ENCODE data around the gene NCKAP5.

The NCKAP5 gene

DNA sequence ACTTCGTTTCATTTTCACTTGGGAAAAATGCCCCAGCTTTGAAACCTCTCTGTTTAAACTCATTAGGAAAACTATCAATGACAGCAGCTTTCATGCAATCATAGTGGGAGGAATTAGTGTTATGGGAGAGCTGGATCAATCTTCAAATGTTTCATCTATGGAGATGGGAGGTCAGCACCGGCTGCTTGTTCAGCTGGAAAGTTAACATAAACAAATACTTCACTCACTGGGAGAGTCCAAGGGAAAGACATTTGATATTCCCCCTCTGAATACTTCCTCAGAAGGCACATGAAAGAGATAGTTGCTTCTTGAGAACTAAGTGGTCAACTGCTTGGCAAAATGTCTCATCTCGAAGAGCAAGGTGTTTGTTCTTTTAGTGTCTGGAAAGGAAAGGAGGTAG, 905.5 kb downstream of the NCKAP5 start:
- DNase-seq (ENCODE audit: low spot score): no peak

DNA sequence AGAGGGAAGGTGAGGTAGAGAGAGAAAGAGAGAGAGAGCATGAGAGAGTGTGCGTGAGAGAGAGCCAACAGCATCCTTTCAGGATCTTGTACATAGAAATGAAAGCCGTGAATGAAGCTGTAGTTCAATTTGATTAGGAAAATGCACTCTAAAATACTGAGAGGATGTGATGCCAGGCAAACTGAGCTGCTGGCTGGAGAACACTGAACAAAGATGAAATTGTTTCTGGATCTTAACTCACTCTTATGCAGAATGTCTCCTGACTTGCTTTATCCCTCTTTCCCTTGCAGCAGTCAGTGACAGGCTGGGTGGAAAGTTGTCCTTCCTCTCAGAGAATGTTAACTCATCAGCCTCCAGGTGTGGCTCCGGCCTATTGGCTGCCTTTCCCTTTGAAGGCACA, 908.9 kb downstream of the NCKAP5 start:
- no peak for DNase-seq (ENCODE audit: low spot score)

DNA sequence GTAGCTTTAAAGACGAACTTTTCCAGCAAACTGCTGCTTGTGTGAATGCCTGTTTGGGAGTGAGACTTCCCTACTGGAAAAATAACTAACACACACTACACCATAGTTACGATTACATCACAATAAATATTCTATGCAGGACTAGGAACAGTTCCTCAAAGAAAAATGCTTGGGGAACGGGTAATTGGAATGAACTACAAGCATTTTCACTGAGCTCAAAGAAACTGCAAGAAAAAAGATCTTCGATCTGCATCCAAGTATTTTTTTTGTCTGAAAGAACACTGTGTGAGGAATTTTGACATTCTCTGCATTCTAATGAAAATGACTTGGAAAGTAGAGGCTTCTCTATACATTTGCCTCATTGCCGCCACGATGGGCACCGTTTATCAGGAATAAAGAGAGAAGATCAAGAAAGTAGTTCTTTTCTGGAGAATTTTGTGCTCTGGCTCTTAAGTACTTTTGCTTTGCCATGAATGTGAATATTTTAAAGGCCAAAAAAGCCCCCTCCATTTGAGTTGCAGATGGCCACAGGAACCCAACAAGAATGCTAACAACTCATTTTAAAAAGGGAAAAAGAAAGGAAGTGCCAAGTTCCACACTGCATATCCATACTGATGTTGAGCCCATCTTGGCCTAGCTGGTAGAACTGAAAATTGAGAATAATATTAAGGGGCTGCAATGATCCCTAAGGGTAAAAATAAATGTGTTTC, 911.8 kb downstream of the NCKAP5 start:
- DNase-seq (ENCODE audit: low spot score): no peak

DNA sequence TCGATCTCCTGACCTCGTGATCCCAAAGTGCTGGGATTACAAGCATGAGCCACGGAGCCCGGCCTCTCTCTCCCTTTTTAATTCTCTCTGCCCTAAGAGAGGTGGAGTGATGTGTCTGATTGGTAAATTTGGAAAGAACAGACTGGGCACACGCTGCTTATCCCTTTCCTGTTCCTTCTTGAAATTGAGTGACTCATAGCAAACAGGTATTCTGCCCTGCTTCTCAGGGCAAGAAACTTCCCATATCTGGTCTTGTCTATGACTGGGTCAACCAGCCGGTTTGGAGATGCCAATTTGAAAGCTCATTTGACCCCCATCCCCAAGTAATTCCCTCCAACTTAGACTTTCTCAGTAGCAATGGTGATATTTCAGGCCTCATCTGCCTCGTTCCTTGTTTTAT, 913.3 kb downstream of the NCKAP5 start:
- no peak for DNase-seq (ENCODE audit: low spot score)

DNA sequence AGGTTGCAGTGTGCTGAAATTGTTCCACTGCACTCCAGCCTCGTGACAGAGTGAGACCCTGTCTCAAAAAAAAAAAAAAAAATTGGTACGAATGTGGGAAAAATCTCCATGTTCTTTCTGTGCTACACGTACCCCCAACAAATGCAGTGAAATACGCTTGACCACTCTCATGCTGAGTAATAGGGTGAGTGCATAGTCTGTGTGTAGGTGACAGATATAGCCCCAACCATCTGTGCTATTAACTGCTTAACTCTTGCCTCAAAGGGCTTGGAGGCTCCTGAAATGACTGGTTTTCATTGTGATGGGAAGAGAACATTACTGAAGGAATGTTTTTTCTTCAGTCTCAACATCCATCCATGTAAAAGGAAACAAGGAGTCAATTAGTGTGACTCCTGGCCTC, 913.9 kb downstream of the NCKAP5 start:
- no peak for DNase-seq (ENCODE audit: low spot score)

DNA sequence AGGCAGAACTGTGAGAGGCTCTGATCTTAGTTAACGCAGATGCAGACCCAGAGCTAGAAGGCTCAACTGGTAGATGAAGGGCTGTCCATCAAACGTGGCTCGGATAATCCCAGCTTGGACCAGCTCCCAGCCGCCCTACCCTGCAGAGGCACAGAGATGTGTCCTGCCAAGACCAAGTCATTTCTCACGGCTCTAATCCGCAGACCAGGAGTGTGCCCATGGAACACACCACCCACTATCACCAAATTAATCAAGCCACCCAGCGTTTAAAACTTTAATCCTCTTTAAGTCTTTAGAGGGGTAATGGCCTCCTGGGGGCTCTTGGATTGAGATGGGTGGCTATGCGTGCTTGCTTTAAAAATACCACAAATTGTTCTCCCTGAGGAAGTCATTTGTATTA, 915.8 kb downstream of the NCKAP5 start:
- no peak for DNase-seq (ENCODE audit: low spot score)

DNA sequence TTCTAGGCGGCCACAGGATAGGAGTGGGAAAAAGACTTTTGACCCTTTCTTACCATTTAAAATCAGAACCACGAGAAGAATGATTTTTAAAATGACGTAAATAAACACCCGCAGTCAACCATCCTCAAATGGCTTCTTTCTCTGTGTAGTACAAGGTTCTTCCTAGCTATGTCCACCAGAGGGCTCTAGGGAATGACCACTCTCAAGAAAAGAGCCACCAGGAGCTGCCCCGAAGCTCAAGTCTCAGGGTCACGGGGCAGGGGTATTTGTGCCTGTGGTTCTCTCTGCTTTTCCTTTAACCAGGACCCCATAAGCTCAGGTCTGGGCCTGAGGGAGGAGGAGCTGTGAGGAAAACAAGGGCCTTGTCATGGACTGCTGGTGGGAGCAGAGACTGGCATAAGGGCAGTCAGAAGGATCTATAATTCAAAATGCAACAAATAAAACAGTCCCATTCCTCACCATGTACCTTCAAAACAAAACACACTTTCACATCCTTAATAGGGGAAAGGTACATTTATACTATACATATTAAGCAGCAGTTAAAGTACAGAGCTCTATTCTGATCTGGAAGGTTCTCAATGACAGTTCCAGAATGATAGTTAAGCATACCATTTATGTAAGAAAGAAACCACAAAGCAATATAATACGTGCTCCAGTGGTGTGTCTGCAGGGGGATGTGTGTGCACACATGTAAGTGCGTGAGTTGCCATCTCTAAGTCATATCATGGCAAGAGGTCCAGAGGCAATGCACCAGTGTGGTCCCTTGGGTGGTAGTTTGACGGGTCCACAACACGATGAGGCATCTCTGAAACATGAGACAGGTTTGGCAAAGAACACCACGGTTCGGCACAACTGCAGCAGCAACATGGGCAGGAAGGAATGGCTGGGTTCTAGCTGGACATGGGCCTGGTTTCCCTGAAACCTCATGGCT, 916.9 kb downstream of the NCKAP5 start:
- no peak for DNase-seq (ENCODE audit: low spot score)

DNA sequence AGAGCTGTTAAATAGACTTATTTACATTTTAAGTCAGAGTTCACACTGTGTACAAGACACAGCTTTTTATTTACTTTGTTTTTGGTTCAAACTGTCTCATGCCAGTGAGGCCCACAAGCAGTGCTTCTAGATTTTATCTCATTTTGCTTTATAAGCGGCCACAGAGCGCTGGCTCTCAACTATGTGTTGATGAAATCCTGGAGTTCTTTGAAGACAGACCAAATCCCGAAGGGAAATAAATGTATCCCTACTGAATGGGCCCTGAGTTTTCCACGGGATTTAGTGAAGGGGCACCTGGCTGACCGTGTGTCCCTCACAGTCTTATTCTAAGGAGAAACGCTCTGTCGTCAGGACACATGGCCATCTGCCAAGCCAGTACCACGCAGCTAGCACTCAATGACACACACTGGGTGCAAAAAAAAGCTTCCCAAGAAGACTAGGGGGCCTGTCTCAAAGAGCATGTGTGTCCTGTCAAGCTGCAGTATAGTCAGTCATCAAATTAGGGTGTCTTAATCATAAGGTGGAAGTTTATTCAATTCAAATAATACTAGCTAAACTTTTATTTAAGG, 921.6 kb downstream of the NCKAP5 start:
- no peak for DNase-seq (ENCODE audit: low spot score)

DNA sequence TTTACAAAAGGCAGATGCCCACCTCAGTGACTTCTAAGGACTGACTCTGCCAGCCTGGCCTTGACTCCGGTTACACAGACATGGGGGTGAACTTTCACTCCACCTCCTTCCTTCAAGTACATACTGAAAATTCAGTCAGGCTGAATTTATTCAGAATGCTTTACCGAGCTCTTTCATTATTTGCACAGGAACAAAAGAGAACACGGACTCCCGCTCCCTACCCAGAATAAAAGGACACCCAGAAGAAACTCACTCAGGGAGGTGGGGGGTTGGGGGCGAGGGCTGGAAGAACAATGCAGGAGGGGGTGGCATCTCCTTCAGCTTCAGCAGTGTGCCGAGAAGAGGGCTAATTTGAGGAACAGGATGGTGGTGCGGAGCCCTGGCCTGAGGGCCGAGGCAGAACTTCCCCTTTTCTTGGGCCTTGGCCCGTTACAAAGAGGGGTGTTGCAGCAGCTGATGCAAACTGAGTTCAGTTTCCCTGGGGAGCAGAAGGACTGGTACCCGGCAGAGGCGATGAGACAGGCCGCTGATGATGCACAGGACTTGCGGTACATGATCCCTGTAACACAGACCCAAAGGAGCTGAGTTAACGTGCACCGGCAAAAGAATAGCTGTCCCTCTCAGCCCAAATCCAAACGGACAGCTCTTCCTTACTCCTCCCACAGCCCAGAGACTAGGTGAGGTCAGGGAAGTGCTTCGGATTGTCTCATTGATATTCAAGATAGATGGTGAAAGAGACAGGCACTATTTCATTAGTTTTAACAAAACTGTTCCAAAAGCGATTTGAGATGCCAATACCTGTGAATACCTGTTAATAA, 922.3 kb downstream of the NCKAP5 start:
- no peak for DNase-seq (ENCODE audit: low spot score)

DNA sequence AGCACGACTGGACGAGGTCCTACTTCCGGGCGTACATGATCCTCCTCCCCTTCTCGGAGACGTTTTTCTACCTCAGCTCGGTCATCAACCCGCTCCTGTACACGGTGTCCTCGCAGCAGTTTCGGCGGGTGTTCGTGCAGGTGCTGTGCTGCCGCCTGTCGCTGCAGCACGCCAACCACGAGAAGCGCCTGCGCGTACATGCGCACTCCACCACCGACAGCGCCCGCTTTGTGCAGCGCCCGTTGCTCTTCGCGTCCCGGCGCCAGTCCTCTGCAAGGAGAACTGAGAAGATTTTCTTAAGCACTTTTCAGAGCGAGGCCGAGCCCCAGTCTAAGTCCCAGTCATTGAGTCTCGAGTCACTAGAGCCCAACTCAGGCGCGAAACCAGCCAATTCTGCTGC, 923.1 kb downstream of the NCKAP5 start:
- no peak for DNase-seq (ENCODE audit: low spot score)

DNA sequence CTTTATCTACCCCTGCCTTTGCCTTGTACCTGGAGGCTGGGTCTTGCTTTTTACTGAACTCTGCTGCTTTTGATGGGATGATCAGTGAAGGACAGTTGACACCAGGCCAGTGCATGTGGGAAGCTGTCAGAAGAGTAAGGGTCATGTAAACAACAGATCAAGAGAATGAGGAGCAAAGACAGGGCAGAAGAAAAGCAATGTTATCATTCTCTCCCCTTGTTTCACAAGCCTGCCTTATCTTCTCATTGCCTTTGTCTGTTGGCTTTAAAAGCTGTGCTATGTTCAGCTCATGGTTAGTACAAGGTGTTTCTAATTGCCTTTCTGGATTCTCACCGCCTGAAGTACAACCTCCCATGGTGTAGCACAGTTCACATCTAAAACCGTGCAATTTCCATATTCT, 925.8 kb downstream of the NCKAP5 start:
- no peak for DNase-seq (ENCODE audit: low spot score)

DNA sequence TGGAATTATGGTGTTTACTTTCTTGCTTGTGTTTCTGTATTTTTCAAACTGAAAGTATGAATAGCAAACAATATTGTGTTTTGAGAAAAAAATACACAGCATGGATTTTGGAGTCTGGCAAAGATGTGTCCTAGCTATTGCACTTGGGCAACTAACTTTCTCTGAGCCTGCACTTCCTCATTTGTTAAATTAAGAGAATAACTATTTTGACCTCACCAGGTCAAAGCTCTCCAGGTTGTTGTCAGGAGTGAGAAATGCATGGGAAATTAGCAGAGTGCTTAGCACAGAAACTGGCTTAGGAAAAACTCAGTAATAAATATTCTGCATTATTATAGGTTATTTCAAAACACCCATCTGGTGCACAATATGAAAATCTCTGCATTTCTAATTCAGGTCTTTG, 926.4 kb downstream of the NCKAP5 start:
- no peak for DNase-seq (ENCODE audit: low spot score)

DNA sequence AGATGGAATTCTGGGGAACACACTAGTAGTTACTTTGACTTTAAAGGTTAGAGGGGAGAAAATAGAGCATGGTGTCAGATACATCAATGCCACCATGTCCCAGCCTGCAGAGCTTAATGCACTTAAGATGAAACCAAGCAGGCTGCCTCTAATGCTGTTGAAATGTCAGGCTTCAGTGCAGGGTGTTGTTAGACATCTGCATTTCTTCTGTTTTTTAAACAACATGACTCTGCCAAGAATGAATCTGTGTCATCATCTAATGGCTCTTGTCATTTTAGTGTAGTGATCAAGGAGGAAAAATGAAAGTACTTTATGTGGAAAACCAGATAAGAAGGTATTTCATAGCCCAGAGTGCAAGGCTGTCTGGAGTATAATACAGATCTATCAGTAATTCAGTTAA, 928.1 kb downstream of the NCKAP5 start:
- DNase-seq (ENCODE audit: low spot score): no peak

DNA sequence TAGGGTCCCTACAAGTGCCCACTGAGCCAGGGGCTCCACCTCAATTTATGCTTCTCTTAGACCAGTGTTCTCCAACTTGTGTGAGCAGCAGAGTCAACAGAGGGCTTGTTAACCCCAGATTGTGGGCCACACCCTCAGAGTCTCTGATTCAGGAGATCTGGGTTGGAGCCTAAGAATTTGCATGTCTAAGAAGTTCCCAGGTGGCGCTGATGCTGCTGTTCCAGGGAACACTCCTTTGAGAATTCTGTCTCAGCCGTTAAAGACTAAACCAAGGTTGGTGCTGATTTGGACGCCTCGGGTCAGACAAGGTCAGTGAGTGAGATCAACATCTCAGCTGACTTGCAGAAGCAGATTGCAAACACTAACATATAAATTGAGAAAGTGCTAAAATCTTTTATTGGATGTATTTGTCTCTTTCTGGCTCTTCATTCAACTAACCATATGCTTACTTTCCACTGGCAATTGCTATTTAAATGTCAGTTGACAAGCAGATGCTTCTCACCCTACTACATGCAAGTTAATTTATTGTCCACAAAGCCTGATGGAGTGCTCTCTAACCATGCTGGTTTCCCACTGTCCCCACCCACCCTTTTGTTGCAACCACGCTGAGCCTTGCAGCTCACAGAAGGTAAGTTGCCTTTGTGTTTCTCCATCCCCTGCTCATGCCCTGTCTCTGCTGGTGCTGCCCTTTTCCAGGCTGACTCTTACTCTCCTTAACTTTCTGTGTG, 929.8 kb downstream of the NCKAP5 start:
- DNase-seq (ENCODE audit: low spot score): no peak

DNA sequence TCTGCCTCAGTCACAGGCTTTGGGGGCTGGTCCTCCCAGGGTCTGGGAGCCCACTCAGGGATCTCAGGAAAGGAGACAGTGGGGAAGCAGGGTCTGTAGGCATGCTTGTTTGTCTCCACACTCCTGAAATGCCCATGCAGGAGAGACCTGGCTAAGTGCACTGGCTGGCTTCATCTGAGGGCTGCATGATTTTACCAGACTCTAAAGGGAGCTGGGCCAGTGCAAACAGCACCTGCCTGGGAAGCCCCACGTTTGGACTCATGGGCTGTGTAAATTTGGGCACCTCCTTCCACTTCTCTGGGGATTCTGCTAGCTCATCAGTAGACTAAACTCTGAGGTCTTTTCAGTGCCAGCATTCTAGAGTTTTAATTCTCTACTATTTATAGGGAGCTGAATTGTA, 931.9 kb downstream of the NCKAP5 start:
- no peak for DNase-seq (ENCODE audit: low spot score)

DNA sequence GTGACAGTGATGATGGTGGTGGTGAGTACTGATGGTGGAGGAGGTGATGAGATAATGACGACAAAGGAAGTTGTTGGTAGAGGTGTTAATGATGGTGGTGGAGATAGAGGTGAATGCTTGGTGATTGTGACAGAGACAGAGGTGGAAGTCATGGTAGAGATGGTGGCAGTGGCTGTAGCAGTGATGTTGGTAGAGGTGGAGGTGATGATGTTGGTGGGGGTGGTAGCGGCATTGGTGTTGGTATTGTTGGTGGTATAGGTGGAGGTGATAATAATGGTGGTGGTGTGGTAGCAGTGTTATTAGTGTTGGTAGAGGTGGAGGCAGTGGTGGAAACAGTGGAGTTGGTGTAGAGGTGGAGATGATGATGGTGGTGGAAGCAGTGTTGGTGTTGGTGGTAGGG, 934.6 kb downstream of the NCKAP5 start:
- no peak for DNase-seq (ENCODE audit: low spot score)

DNA sequence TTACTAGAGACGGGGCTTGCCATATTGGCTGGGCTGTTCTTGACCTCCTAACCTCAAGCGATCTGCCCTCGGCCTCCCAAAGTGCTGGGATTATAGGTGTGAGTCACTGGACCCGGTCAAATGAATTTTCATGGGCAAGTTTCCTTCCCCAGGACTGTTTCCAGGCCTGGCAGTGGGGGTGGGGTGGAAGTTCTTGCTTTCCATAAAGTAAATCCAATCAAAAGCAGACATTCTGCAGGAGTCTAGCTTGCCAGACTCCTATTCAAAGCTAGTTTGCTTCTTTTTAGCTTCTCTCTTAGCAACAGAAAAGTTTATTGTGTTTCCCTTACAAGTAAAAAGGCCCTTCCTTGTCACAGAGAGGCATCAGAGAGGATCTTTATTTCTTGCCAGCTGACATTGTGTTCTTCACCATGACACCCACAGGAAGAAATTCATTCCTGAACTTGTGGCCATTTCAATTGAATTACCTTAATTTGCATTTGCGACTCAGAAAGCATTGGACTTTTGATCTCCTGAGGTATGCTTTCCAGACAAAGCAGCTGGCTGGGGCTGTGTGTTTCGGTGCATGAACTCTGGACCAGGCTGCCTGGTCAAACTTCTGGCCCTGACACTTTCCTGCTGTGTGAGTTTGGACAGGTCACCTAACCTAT, 936.1 kb downstream of the NCKAP5 start:
- DNase-seq (ENCODE audit: low spot score): no peak

DNA sequence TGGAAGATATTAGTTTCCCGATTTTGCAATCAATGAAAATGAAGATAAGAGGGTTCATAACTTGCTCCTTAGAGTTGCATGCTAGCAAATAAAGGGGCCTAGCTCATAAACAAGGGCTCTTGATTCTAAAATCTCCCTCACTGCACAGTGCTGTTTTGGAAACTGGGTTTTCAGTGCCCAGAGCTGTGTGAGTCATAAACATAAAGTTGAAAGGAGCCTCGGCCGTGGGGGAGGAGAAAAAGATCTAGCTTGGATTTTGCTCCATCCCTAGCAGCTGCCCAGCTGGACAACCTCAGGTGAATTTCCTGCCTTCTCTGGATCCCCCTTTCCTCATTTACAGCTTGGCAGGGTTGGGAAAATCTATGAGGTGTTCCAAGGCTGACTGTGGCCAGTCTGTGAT, 940.7 kb downstream of the NCKAP5 start:
- DNase-seq (ENCODE audit: low spot score): no peak

DNA sequence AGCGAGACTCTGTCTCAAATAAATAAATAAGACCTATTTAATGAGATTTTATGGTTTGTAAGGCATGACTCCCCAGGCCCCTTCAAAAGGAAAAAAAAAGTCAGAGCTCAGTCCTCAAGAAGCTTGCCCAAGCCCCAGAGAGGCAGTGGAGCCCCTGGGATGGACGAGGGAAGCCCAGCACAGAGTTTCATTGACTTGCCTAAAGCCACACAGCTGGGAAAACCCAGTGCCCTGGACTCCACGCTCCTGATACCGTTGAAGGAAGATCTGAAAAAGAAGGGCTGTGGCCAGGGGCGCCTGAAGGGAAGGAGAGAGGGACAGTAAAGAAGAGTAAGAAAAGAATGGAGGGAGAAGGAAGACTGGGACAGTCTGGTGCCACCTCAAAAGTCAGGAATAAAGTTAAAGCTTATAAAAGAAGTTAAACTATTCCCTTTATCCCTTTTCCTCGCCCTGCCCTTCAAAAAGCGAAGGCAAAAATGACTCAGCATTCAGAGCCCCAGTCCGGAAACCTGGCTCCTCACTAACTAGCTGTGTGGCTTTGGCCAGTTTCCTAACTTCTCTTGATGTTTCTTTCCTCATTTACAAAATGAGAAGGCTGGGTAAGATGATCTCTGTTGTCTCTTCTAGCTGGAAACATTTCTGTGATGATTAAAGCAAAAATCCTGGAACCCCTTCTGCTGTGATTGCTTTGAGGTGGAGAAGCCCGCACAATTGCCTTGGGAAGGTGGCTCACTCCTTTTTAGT, 945.0 kb downstream of the NCKAP5 start:
- no peak for DNase-seq (ENCODE audit: low spot score)
